ENCODE results near the gene EDAR.

- TF ChIP-seq CTCF (IDR thresholded peaks at IDR 0.05) (no peak), EZH2phosphoT487 (IDR thresholded peaks at IDR 0.05; ENCODE audit: borderline replicate concordance, low read depth) (no peak), EP300 (IDR thresholded peaks at IDR 0.05; ENCODE audit: borderline replicate concordance in 1 of 2, low read depth in 1 of 2, low read length in 1 of 2) (no peak), YY1 (IDR thresholded peaks at IDR 0.05; ENCODE audit: low read depth) (no peak), RFX5 (IDR thresholded peaks at IDR 0.05; ENCODE audit: low read length) (no peak), IRF3 (IDR thresholded peaks at IDR 0.05; ENCODE audit: low read depth, low read length) (no peak)
Observed at GRCh38 chr2:109000738-109001137, 11.7 kb upstream of the EDAR start.
